ENCODE measurements around the gene ARHGEF28.

Gene ARHGEF28

DNA sequence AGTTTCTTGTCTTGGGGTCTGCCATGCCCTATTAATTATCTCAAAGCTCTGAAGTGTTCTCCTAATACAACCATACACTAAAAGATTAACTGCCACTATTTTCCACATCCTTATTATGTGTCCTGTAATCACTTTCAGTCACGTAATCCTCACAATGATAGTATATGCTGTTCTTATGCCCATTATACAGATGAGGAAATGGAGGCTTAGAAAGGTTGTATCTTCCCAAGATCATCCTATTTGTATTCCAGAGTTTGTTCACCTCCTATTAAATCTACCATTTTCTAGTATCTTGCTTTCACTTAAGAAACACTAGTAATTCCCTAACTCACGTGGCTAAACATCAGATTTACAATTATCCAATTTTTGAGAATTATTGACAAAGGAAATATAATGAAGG, 2.9 kb upstream of the ARHGEF28 start:
- no peak for DNase-seq (ENCODE audit: low read depth in 2 of 2)

DNA sequence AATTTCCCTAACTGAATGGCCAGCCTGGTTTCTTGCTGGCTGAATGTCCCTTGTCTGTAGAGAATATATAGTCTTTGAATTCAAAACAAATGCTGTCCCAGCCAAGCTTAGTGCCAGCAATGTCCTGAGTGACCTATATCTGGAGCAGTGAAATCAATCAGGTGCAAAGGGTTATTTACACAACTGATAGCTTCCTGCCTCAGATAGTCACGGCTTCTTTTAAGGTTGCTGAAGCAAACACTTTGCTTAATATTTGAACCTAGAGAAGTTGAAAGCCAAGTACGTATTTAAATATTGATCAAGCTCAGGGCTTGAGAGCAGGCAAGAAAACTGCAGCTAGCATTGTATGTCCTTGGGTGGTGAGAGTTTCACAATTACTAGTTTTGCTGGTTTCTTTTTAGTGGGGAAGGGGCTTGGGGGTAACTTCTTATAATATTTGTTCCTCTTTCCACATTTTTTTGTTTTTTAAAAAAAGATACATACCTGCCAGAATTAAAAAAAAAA, 2.0 kb upstream of the ARHGEF28 start:
- no peak for DNase-seq (ENCODE audit: low read depth in 2 of 2)

DNA sequence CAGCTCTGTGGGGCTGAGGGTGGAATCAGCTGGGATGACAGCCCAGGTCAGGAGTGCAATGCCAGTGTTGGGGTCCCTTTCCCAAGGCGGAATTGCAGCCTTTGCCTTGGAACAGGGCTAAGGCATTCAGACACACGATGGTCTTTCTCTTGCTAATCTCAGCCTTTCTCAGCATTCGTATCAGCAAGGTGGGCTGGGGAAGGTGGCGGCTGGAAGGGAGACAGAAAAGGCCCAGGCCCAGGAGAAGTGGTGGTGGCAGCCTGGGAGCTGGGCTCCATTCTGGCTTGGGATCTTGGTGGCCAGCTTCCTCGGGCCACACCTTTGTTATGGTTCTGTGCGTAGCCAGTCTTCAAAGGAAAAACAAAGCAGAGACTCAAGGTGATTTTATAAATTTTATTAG, 1.1 kb upstream of the ARHGEF28 start:
- no peak for DNase-seq (ENCODE audit: low read depth in 2 of 2)

DNA sequence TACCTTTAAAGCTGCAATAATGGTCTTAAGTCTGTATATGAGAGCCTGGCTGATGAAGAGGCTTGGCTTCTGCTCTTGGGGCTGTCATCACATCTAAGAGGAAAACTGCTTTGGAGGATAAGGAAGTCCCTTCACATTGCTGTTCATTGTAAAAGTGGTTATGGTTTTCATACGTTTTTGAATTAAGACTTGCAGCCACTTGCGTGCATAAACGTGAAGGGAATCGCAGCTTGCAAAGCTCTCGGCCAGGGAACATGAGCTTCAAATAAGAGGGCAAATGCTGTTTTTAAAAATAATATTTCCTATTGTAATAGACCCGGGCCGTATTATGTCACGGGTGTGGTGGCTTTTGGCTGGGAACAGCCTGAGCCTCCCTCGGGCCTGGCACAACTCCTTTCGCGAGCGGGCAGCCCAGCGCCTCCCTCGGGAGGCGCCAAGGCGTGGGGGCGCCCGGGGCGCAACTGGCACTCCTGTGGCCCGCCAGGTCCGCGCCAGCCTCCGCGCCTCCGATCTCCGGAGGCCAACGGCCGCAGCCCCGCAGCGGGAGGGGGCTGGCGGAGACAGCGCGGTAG, 538 bp upstream of the ARHGEF28 start:
- no peak for DNase-seq (ENCODE audit: low read depth in 2 of 2)

DNA sequence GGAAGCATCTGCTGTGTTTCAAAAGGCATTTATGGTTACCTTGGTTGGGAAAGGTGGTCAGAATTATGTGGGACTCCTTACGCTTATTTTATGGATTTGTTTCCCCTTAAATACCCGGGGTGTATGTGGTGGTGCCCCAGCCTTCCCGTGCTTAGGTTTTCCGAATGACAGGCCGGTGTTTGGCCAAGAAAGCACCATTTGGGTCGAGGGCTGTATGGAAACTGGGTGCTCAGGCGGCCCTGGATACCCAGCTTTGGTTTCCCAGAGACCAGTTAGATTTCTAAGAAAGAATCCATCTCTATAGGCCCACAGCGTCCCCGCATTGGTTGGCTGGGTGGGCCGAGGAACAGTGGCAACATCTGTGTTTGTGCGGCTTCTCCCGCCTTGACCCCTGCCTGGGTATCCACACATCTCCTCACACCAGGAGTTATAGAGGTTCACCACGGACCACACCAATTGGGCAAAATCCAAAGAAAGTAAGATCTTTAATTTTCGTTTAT, 868 bp downstream of the ARHGEF28 start:
- DNase-seq (ENCODE audit: low read depth in 2 of 2), result no peak

DNA sequence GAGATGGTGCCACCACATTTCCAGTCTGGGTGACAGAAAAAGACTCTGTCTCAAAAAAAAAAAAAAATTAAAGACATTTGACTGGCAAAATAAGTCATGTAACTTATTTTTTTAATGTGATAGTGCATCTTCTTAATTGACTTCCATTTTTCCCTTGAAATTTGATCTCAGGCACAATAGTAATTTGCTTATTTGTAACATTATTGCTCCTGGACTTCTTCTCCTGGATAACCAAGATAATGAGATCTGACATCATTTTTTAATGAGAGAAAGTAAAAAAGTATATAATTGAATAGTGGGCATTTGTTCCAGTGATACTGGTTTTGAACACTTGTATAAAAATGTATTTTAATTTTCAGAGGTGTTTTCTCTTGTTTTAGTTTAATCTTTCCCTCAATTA, 3.5 kb downstream of the ARHGEF28 start:
- no peak for DNase-seq (ENCODE audit: low read depth in 2 of 2)

DNA sequence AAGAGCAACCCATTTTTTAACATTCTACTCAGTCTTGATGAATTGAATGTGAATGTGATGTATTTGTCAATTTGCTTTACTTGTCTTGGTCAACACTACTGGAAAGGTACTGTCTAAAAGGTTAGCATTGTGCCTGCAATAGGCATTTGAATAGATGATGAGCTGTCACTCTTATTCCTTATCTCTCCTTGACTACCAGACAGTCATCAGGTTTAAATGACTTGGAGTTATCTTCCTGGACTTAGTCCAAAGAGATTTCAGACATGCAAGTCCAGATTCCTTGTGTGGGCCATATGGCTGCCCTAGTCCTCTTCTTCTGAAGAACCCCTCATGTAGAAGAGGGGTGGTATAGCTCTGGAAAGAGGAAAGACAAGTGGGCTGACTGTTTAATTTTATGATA, 4.8 kb downstream of the ARHGEF28 start:
- DNase-seq (ENCODE audit: low read depth in 2 of 2), result no peak

DNA sequence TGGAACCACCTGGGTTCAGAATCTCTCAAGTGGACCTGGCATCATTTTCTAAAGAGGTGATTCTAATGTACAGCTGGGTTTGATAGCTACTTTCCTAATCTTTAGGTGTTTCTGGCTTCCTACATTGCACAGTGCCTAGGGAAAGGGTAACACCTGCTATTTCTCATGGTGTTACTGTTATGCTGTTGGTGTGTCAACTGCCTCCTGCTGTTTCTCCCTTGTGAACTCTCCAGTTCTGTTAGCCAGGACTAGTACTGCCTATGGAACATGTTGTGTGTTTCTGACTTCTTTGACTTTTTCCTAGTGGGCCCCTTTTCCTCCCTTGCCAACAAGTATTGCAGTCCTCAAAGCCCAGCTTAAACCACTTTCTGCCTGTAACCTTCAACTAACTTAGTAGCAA, 5.5 kb downstream of the ARHGEF28 start:
- no peak for DNase-seq (ENCODE audit: low read depth in 2 of 2)

DNA sequence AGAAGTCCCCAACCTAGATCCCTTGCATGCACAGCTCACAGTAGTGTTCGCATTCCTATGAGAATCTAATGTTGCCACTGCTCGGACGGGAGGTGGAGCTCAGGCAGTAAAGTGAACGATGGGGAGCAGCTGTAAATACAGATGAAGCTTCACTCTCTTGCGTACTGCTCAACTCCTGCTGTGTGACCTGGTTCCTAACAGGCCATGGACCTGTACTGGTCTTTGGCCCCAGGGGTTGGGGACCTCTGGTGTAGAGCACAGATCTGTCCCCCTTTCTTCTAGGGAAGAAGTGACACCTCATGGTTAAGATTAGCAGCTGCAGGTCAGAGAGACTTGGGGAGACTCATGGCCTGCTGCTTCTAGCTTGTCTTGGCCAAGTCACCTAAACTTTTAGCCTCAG, 7.1 kb downstream of the ARHGEF28 start:
- DNase-seq (ENCODE audit: low read depth in 2 of 2), result no peak

DNA sequence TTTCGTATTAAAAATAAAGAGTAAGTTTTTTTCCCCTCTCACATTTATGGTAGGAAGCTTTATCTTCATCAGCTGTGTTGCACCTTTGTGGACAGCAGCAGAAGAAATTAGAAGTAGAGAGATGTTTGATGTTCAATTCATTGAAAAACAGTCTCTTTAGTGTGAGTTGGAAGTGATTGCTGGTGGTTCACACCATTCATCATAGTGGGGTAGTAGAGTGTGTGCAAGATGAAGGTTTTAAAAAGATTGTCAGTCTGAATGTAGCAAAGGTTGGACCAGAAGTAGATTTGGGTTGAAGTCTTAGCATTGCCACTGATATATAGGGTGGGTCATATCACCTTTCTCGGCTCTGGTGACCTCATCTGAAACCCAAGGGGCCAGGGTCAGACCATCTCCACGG, 10.4 kb downstream of the ARHGEF28 start:
- no peak for DNase-seq (ENCODE audit: low read depth in 2 of 2)

DNA sequence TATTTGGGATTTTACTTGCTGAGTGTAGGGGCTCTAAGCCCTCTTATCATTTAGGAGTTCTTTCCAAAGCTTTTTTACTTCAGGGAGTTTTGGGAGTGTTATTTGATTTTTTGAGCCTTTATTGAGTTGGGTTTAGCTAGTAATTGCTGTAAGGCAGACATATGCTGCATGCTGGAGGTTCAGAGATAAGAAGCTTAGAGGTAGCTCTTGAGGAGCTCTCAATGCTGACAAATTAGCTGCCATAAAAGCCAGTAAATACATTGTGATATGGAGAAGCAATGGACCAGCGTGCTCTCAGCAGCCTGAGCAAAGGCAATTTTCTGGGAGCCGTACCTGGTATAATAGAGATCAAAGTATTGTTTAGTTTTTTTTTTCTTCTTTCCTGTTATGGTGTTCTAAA, 11.6 kb downstream of the ARHGEF28 start:
- no peak for DNase-seq (ENCODE audit: low read depth in 2 of 2)

DNA sequence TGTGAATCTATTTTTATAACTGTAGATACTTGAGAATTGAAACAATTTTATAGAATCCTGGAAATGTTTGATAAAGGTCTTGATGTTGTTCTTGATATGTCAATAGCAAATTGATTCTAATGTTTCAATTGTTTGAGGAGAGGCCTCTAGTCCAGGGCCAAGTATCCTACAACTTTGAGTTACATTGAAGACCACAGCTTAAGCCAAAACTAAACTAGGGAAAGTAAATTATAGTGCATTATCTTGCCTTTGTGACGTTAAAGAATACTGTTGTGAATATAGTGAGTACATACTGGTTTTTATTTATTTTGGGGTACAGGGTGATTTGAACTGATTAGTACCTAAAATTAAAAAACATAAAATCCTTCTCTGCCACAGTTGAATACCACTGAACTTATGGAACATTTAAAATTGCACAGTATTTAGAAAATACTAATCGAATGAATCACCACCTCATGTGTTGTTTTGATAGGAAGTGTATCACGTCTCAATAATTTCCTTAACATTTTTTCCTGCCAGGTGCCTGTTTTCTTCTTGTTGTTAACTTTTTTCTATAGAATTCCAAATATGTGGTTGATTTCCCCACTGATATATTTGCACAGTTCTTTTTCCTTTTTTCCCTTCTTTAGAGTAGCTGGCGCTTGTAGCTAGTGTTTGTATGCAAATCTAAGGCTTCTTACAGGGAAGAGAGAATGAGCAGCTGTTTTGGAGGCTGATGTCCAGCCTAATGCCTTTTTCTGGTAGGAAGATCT, 12.5 kb downstream of the ARHGEF28 start:
- no peak for DNase-seq (ENCODE audit: low read depth in 2 of 2)

DNA sequence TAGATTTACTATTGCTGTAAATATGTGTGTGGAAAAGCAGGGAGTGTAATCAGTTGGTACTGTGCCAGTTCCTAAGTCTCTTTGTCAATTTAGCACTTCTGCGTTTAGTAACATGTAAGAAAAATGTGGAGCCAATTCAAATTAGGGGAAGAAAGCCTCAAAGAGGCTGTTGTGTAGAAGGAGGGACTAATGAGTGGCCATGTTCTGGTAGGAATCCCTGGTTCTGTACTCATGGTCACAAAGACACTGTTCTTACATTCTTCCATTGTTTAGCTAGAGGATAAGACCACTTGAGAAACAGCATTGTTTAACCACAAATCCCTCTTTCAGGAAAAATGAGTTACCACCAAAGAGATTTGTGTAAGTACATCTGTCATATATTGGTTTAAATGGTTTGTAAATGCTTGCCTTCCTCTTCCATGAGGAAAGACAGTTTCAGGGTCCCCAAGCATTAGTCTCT, 14.9 kb downstream of the ARHGEF28 start:
- DNase-seq (ENCODE audit: low read depth in 2 of 2), result no peak

DNA sequence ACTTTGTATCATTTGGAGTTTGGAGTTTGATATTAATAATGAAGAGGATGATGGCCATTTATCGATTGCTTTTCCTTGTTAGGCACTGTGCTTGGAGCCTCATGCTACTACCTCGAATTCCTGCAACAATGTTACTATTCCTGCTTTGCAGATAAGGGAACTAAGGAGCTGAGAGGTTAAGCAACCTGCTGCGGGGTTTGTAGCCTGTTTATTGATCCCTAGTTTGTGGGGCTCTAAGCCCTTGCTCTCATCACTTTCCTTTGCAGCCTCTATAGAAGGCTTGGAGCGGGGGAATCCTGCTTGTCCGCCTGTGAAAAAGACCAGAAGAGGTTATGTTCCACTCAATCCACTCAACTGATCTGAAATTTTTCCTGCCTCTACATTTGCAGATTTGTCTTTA, 15.8 kb downstream of the ARHGEF28 start:
- DNase-seq (ENCODE audit: low read depth in 2 of 2), result no peak

DNA sequence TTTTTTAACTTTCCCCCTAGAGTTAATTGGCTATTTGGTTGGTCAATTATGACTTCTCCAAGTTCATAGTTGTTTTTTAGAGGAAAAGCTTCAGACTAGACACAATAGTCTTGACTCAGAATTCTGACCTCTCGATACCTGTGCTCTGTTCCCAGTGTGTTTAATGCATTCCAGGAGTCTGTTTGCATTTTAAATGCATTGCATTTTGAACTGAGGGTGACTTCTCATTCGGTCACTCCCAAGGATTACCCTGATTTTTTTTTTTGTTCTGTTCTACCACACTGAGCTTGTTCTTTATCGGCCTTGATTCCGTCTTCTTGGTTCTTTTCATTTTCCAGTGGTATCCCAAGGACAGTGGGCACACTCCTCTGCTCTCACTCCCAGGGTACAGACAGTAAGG, 16.3 kb downstream of the ARHGEF28 start:
- DNase-seq (ENCODE audit: low read depth in 2 of 2), result no peak

DNA sequence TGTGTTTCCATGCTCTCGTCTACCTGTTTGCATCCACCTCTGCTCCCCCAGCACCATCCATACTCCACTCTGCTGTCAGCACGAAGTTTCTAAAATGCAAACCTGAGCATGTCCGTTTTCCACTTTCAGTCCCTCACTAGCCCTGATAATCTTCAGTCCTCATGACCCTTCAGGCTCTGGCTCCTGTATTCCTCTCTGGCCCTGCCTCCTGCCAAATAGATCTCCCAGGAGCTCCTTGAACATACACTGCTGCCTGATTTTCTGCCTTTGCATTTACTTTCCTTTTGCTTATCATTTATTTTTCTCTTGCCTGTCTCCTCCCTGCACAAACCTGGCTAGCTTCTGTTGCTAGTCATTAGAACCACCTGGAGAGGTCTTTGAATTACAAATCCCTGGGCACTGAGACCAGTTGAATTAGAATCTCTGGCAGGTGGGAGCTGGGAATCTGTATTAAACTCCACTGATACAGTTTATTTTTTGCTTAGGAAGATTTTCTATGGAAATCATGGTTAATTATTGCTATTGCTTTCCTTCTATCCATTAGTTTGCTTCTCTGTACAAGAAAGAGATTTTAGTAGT, 18.5 kb downstream of the ARHGEF28 start:
- no peak for DNase-seq (ENCODE audit: low read depth in 2 of 2)

DNA sequence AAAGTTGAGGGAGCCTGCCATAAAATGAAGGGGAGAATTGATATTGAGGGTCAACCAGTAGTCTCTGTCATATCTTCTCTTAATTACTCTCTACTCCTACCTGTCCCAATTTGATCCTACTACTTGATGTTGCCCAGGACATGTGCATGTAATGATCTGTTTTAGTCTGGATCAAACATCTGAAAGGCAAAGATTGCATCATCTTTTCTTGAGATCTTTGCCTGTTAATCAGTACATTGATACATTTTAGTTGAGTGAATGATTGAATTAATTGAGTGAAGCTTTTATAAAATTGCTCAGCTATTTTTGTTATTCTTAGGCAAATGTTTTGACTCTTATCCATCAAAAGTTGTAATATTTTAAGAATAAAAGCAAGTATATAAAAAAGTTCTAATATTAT, 21.7 kb downstream of the ARHGEF28 start:
- no peak for DNase-seq (ENCODE audit: low read depth in 2 of 2)

DNA sequence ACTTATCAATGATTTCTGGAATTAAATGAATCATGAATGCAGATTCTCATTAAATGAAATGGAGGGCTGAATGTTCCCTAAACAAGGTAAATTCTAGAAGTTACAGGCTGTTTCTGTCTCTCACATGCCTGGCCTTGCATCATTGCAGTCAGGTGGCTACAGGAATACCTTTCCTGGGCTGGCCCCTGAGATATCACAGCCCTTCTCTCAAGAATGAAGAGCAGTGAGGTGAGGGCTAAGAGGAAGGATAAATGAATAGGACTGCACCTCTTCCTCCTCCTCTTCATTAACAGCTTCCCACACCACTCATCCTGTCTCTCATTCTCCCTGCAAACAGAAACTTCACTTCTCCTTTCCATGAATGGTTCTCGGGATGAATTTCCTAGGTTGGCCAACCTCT, 22.5 kb downstream of the ARHGEF28 start:
- DNase-seq (ENCODE audit: low read depth in 2 of 2), result no peak

DNA sequence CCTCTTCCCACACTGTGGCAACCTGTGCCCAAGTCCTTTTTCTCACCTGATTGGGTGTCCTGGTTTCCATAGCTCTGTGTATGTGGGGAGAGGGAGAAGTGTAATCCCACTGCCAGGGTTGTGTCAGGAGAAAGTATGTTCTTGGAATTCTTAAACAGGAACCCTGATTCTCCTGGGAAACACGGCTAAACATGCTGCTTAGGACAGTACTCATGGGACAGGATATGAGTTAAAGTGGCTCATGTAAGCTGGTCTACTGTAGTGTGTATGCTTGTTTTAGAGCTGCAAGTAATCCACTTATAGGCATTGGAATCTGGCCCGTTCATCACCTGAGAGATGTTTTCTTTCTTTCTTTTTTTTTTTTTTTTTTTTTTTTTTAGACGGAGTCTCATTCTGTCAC, 23.9 kb downstream of the ARHGEF28 start:
- DNase-seq (ENCODE audit: low read depth in 2 of 2), result no peak

DNA sequence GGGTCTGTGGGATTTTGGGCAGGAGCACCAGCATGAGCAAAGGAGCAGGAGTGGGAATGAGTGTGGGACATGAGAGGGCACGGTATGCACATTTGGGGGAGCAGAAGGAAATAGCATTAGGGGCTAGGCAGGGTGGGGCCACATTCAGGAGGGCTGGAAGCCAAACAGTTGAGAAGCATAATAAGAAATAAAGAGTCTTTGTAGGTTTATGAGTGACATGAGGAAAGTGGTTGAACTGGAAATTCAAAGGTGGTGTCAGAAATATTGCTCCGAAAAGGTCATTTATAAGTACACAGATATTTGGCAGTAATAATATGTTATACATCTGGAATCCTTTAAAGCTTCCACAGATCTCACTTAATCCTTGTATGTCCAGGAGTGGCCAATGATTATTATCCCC, 26.4 kb downstream of the ARHGEF28 start:
- DNase-seq (ENCODE audit: low read depth in 2 of 2), result no peak

DNA sequence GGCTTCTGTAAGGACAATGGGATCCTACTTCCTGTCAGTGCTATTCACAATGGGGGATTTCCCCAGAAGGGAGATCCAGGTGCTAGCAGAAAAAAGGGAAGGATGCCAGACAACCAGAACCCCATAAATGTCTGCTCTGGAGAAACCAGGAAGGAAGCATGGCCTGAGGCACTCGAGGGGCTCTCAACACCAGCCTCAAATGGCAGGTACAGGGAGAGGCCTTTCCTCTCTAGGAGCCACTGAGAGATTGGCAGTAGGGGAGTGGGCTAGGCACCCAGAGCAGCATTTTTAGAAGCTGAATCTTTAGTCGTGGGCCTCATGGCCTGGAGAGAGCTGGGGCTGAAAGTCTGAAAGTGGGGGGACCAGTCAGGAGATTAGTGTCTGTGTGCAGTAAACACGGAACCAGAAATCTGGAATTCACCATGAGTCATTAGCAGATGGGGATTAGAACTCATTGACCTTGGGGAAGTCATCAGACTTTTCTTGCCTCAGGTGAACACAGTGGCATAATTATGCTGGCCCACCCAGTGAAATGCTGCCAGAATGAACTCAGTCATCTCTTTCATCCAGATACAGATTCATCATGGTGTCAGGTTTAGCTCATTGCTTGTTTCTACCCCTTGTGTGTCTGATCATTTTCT, 28.3 kb downstream of the ARHGEF28 start:
- no peak for DNase-seq (ENCODE audit: low read depth in 2 of 2)

DNA sequence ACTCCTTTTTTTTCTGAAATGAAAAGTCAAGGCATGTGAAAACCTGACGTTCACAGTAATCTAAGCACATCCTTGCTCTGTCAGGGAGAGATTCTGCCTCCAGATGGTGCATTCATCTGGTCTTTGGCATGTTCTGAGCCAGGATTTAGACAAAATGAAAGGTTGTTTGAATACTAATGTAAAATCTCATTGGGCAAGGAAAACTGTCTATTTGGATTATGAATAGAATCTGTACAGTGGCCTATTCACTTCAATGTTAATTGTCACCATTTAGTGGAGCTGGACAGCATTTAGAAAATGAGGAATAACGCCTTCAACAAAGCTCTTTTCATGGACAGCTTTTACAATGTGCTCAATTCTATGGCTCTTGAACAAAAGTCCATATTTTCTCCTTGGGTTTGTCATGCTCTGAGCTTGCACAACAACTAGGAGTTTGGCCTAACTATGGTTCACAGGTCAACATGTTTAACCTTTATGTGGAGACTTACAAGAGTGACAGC, 28.9 kb downstream of the ARHGEF28 start:
- no peak for DNase-seq (ENCODE audit: low read depth in 2 of 2)

All from stimulated activated CD8-positive, alpha-beta memory T cell treated with anti-CD3 and anti-CD28 coated beads, Interleukin-15, amount 100 ng/mL, for 48 hours (primary cell).